AG04449 (cell line): ENCODE data around the gene TMEM9B.
"Not testable (repeated sequence)": the region's sequence is repeated elsewhere in the genome, so short reads cannot be mapped to it uniquely, and the experiment has no call there.

Experiments used
- CTCF ChIA-PET: fragments of 350-600 bp; formaldehyde crosslinking; extraction: SDS; loops from one replicate; lab custom pipeline; 2021; ENCODE audit warnings: antibody characterized with exemption; lab: Yijun Ruan, JAX
- POLR2A ChIA-PET: fragments of 400-600, 350-600 bp; formaldehyde crosslinking; extraction: SDS; loops from one replicate; lab custom pipeline; 2020; ENCODE audit warnings: antibody characterized with exemption, inconsistent platforms; lab: Yijun Ruan, JAX
- DNase-seq: peaks from one replicate; pipeline ENCODE4 v3.0.0-alpha.2; 2010; ENCODE audit warnings: low read depth, low spot score
- H3K4me3 ChIP-seq: 2 replicates; pipeline ENCODE4 v1.5.1; 2011; ENCODE audit warnings: low read depth, mild to moderate bottlenecking, control low read depth, low read length
- CTCF ChIP-seq: IDR thresholded peaks from one replicate; pipeline ENCODE4 v1.5.1; 2011; ENCODE audit warnings: mild to moderate bottlenecking, moderate library complexity, low read length, control low read depth, inconsistent platforms; ENCODE audit not compliant: insufficient read depth; ENCODE audit errors: missing control alignments

TMEM9B gene

GRCh38 chr11:8997451-8997850, 33.2 kb upstream of the TMEM9B start:
- no peak overlapping the region for H3K4me3 ChIP-seq
- CTCF ChIA-PET: interaction anchor here (7.6 kb wide), 1 partner anchor 19 kb away, joined by 53 read pairs; no protein-coding TSS in a partner anchor
- POLR2A ChIA-PET: interaction anchor here (0.5 to 1.0 kb wide), 3 partner anchors 17 to 299 kb away, joined by 3 read pairs; no protein-coding TSS in a partner anchor
- no peak for DNase-seq
- no peak for TF ChIP-seq CTCF

- no peak for TF ChIP-seq CTCF
- POLR2A ChIA-PET: no interaction called here
- H3K4me3 ChIP-seq: no peak overlapping the region
- no peak for DNase-seq
- CTCF ChIA-PET: interaction anchor here (1.0 to 2.3 kb wide), 3 partner anchors 25 to 148 kb away, joined by 3 to 9 read pairs (median 5); no protein-coding TSS in a partner anchor
Measured at GRCh38 chr11:8989453-8989852, 25.2 kb upstream of the TMEM9B start.

GRCh38 chr11:8988329-8989234, 24.3 kb upstream of the TMEM9B start:
- no peak overlapping the region for H3K4me3 ChIP-seq
- ChIA-PET POLR2A (no interaction called here), CTCF (interaction anchor here (1.0 to 2.3 kb wide), 4 partner anchors 27 to 149 kb away, joined by 3 to 9 read pairs (median 4); no protein-coding TSS in a partner anchor)
- no peak for DNase-seq
- no peak for TF ChIP-seq CTCF

- ChIA-PET CTCF (interaction anchor here (1.1 to 1.4 kb wide), 2 partner anchors 12 to 26 kb away, joined by 3 read pairs; no protein-coding TSS in a partner anchor), POLR2A (no interaction called here)
Measured at GRCh38 chr11:8987446-8987845, 23.2 kb upstream of the TMEM9B start.

GRCh38 chr11:8986772-8987171, 22.5 kb upstream of the TMEM9B start:
- CTCF ChIA-PET: interaction anchor here (1.1 to 1.3 kb wide), 3 partner anchors 12 to 151 kb away, joined by 3 to 5 read pairs (median 3); no protein-coding TSS in a partner anchor
- POLR2A ChIA-PET: not testable (repeated sequence)

More at GRCh38 chr11:8987446-8987845, 23.2 kb upstream of the TMEM9B start:
- no peak for DNase-seq
- H3K4me3 ChIP-seq: no peak overlapping the region
- TF ChIP-seq CTCF: no peak

GRCh38 chr11:8985462-8985861, 21.2 kb upstream of the TMEM9B start:
- POLR2A ChIA-PET: interaction anchor here (0.5 kb wide), 1 partner anchor 18 kb away, joined by 3 read pairs; the partner anchor contains the start of gene NRIP3
- H3K4me3 ChIP-seq: no peak overlapping the region
- DNase-seq: no peak
- CTCF ChIA-PET: no interaction called here
- no peak for TF ChIP-seq CTCF

More at GRCh38 chr11:8986772-8987171, 22.5 kb upstream of the TMEM9B start:
- H3K4me3 ChIP-seq, DNase-seq: not testable (repeated sequence)
